Neural progenitor cell (in vitro differentiated cells): ENCODE measurements around the gene C1QL2. TPM values are rescaled to one million over a fixed set of nuclear protein-coding genes. Genes with fewer than 3 reads are reported as not detected.

ENCODE experiments used
- DNase-seq: peaks from one replicate; pipeline ENCODE4 v3.0.0-alpha.2; 2016; ENCODE audit warnings: low spot score
- H2AFZ ChIP-seq: fragments of 200-600 bp; sonication (generic); replicated peaks from 2 replicates; pipeline ENCODE4 v1.6.1; 2016; ENCODE audit warnings: antibody characterized with exemption
- H3F3A ChIP-seq: fragments of 200-600 bp; sonication (generic); 2 replicates; pipeline ENCODE4 v1.6.1; 2016; ENCODE audit warnings: antibody characterized with exemption, low read depth
- H3K27ac ChIP-seq: fragments of 200-600 bp; sonication (generic); 2 replicates; pipeline ENCODE4 v1.5.1; 2016; ENCODE audit warnings: mild to moderate bottlenecking
- H3K27me3 ChIP-seq: fragments of 200-600 bp; sonication (generic); 2 replicates; pipeline ENCODE4 v1.6.1; 2016; ENCODE audit warnings: mild to moderate bottlenecking, moderate library complexity
- H3K36me3 ChIP-seq: fragments of 200-600 bp; sonication (generic); 2 replicates; pipeline ENCODE4 v1.5.1; 2016
- H3K4me1 ChIP-seq: fragments of 200-600 bp; sonication (generic); 2 replicates; pipeline ENCODE4 v1.6.1; 2016; ENCODE audit warnings: mixed run types
- H3K4me2 ChIP-seq: fragments of 200-600 bp; sonication (generic); 2 replicates; pipeline ENCODE4 v1.6.1; 2016
- H3K4me3 ChIP-seq: fragments of 200-600 bp; sonication (generic); 2 replicates; pipeline ENCODE4 v1.5.1; 2016
- H3K79me2 ChIP-seq: fragments of 200-600 bp; sonication (generic); 2 replicates; pipeline ENCODE4 v1.6.1; 2016; ENCODE audit warnings: low read depth
- H3K9ac ChIP-seq: fragments of 200-600 bp; sonication (generic); 2 replicates; pipeline ENCODE4 v1.6.1; 2016
- H3K9me3 ChIP-seq: fragments of 200-600 bp; sonication (generic); 2 replicates; pipeline ENCODE4 v1.5.1; 2016; ENCODE audit warnings: low read depth
- H4K20me1 ChIP-seq: fragments of 200-600 bp; sonication (generic); 2 replicates; pipeline ENCODE4 v1.6.1; 2016; ENCODE audit warnings: low read depth
- H3K27ac Mint-ChIP-seq: 3 replicates; pipeline ENCODE4 v1.8.0; 2021; ENCODE audit warnings: mixed read lengths
- H3K27me3 Mint-ChIP-seq: 2 replicates; pipeline ENCODE4 v1.8.0; 2022; ENCODE audit warnings: low read depth, mild to moderate bottlenecking, inconsistent platforms, moderate library complexity, mixed read lengths; ENCODE audit not compliant: insufficient read depth
- H3K36me3 Mint-ChIP-seq: 3 replicates; pipeline ENCODE4 v1.8.0; 2021; ENCODE audit warnings: mixed read lengths
- H3K4me1 Mint-ChIP-seq: 3 replicates; pipeline ENCODE4 v1.8.0; 2021; ENCODE audit warnings: mixed read lengths
- H3K4me3 Mint-ChIP-seq: 3 replicates; pipeline ENCODE4 v1.8.0; 2021; ENCODE audit warnings: mild to moderate bottlenecking, moderate library complexity, mixed read lengths
- H3K9me3 Mint-ChIP-seq: 3 replicates; pipeline ENCODE4 v1.8.0; 2020; ENCODE audit warnings: mixed read lengths
- CTCF ChIP-seq: fragments of 200-600 bp; sonication (generic); IDR thresholded peaks from 2 replicates; pipeline ENCODE4 v1.5.1; 2017; ENCODE audit warnings: antibody characterized with exemption, mild to moderate bottlenecking
- EZH2 ChIP-seq: fragments of 200-600 bp; sonication (generic); IDR thresholded peaks from 2 replicates; pipeline ENCODE4 v1.6.1; 2017; ENCODE audit warnings: antibody characterized with exemption, mild to moderate bottlenecking, moderate library complexity
- EZH2phosphoT487 ChIP-seq: fragments of 200-600 bp; sonication (generic); IDR thresholded peaks from 2 replicates; pipeline ENCODE4 v1.6.1; 2017; ENCODE audit warnings: antibody characterized with exemption
- total RNA-seq: library from RNA; depleted of rRNA; stranded (reverse); fragments of >200 nt; gene quantifications from 2 replicates; pipeline ENCODE4 v1.2.3, GENCODE V29; 2015; ENCODE audit warnings: low replicate concordance

The C1QL2 gene
- total RNA-seq, 1 donor from 2014 or later: not detected

GRCh38 chr2:119197126-119197405 is 38.5 kb upstream of the C1QL2 start:
- Mint-ChIP-seq H3K9me3 (peaks cover 2% of the 10 kb centered on the region), H3K4me3 (no peak overlapping the region), H3K27me3 (peaks cover 11% of the 10 kb centered on the region), H3K27ac (no peak overlapping the region), H3K36me3 (no peaks in the 10 kb centered on the region), H3K4me1 (peaks cover 17% of the 10 kb centered on the region)
- H3K79me2 ChIP-seq: no peaks in the 10 kb centered on the region
- H2AFZ ChIP-seq: no peak overlapping the region
- no peaks in the 10 kb centered on the region for H3K9me3 ChIP-seq
- no peaks in the 10 kb centered on the region for H4K20me1 ChIP-seq
- H3K36me3 ChIP-seq: no peaks in the 10 kb centered on the region
- peaks cover 21% of the 10 kb centered on the region for H3K27me3 ChIP-seq
- no peak overlapping the region for H3K4me3 ChIP-seq
- no peak for DNase-seq
- no peak overlapping the region for H3K9ac ChIP-seq
- peaks cover 7% of the 10 kb centered on the region for H3F3A ChIP-seq
- H3K27ac ChIP-seq: no peak overlapping the region
- TF ChIP-seq EZH2 (no peak), CTCF (no peak), EZH2phosphoT487 (no peak)
- H3K4me2 ChIP-seq: no peak overlapping the region
- peaks cover 11% of the 10 kb centered on the region for H3K4me1 ChIP-seq

GRCh38 chr2:119196301-119197125 is 38.0 kb upstream of the C1QL2 start:
- no peak overlapping the region for H3K4me3 Mint-ChIP-seq
- no peak overlapping the region for H3K27ac Mint-ChIP-seq

GRCh38 chr2:119195887-119196286 is 37.3 kb upstream of the C1QL2 start:
- Mint-ChIP-seq H3K9me3 (peaks cover 2% of the 10 kb centered on the region), H3K4me1 (peaks cover 17% of the 10 kb centered on the region), H3K4me3 (no peak overlapping the region), H3K27me3 (peaks cover 11% of the 10 kb centered on the region), H3K36me3 (no peaks in the 10 kb centered on the region), H3K27ac (no peak overlapping the region)
- Histone ChIP-seq H3K9ac (no peak overlapping the region), H3K4me3 (no peak overlapping the region), H3K27ac (no peak overlapping the region), H3K4me2 (no peak overlapping the region), H3K9me3 (no peaks in the 10 kb centered on the region), H3K79me2 (no peaks in the 10 kb centered on the region), H4K20me1 (no peaks in the 10 kb centered on the region), H3K36me3 (no peaks in the 10 kb centered on the region), H3K4me1 (peaks cover 11% of the 10 kb centered on the region), H3K27me3 (peaks cover 21% of the 10 kb centered on the region), H2AFZ (no peak overlapping the region), H3F3A (peaks cover 7% of the 10 kb centered on the region)
- DNase-seq: no peak
- TF ChIP-seq CTCF: no peak
- no peak for TF ChIP-seq EZH2phosphoT487
- TF ChIP-seq EZH2: no peak

More at GRCh38 chr2:119196301-119197125, 38.0 kb upstream of the C1QL2 start:
- peak; percentile 25 for DNase-seq
- no peak overlapping the region for H3K27ac ChIP-seq
- no peak overlapping the region for H3K4me2 ChIP-seq
- no peaks in the 10 kb centered on the region for H3K9me3 ChIP-seq
- H3K9ac ChIP-seq: no peak overlapping the region
- peaks cover 7% of the 10 kb centered on the region for H3F3A ChIP-seq
- H4K20me1 ChIP-seq: no peaks in the 10 kb centered on the region
- peaks cover 11% of the 10 kb centered on the region for H3K4me1 ChIP-seq
- peaks cover 21% of the 10 kb centered on the region for H3K27me3 ChIP-seq
- H3K4me1 Mint-ChIP-seq: peaks cover 17% of the 10 kb centered on the region
- H3K36me3 Mint-ChIP-seq: no peaks in the 10 kb centered on the region
- no peaks in the 10 kb centered on the region for H3K36me3 ChIP-seq
- no peaks in the 10 kb centered on the region for H3K79me2 ChIP-seq
- TF ChIP-seq EZH2: no peak
- no peak for TF ChIP-seq CTCF
- no peak for TF ChIP-seq EZH2phosphoT487
- H3K27me3 Mint-ChIP-seq: peaks cover 11% of the 10 kb centered on the region
- H2AFZ ChIP-seq: no peak overlapping the region
- H3K9me3 Mint-ChIP-seq: peaks cover 2% of the 10 kb centered on the region
- no peak overlapping the region for H3K4me3 ChIP-seq
